ENCODE results near the gene KLHL7.

KLHL7 gene

GRCh38 chr7:23121165-23121564 lies 15.6 kb downstream of the KLHL7 start:
- Histone ChIP-seq H3K9ac (ENCODE audit: low read depth, low read length, poor library complexity, severe bottlenecking) (no peak overlapping the region), H4K20me1 (ENCODE audit: insufficient read depth, low read length, poor library complexity, severe bottlenecking) (peaks cover 3% of the 10 kb centered on the region), H3F3A (ENCODE audit: low read depth) (no peaks in the 10 kb centered on the region), H3K4me1 (ENCODE audit: insufficient read depth, low read length, poor library complexity, severe bottlenecking) (no peaks in the 10 kb centered on the region), H3K9me3 (ENCODE audit: insufficient read depth, low read depth, low read length) (no peaks in the 10 kb centered on the region), H3K27me3 (ENCODE audit: insufficient read depth, low read length, poor library complexity, severe bottlenecking) (no peaks in the 10 kb centered on the region), H3K4me3 (ENCODE audit: low read length, poor library complexity, severe bottlenecking) (no peak overlapping the region), H3K79me2 (ENCODE audit: insufficient read depth, low read length) (peaks cover 13% of the 10 kb centered on the region; the same call in 1 of the 2 replicates), H3K36me3 (ENCODE audit: insufficient read depth, low read length) (peaks cover 19% of the 10 kb centered on the region), H3K4me2 (ENCODE audit: low read depth, low read length, poor library complexity, severe bottlenecking) (no peak overlapping the region), H2AFZ (ENCODE audit: low read length) (no peak overlapping the region), H3K9me2 (replicated peaks; ENCODE audit: low read depth, low read length) (no peaks in the 10 kb centered on the region)
- no peak for TF ChIP-seq CTCF (conservative IDR thresholded peaks at IDR 0.05; ENCODE audit: low read length)
- no peak for TF ChIP-seq EZH2phosphoT487 (IDR thresholded peaks at IDR 0.05; ENCODE audit: borderline replicate concordance)

- no peak overlapping the region for H3K9ac ChIP-seq (ENCODE audit: low read depth, low read length, poor library complexity, severe bottlenecking)
- H3K4me2 ChIP-seq (ENCODE audit: low read depth, low read length, poor library complexity, severe bottlenecking), result no peak overlapping the region
- no peaks in the 10 kb centered on the region for H3K27me3 ChIP-seq (ENCODE audit: insufficient read depth, low read length, poor library complexity, severe bottlenecking)
- peaks cover 35% of the 10 kb centered on the region for H3K36me3 ChIP-seq (ENCODE audit: insufficient read depth, low read length)
- H3K4me1 ChIP-seq (ENCODE audit: insufficient read depth, low read length, poor library complexity, severe bottlenecking), result no peaks in the 10 kb centered on the region
- H4K20me1 ChIP-seq (ENCODE audit: insufficient read depth, low read length, poor library complexity, severe bottlenecking), result peaks cover 3% of the 10 kb centered on the region
- H3F3A ChIP-seq (ENCODE audit: low read depth), result no peaks in the 10 kb centered on the region
- no peaks in the 10 kb centered on the region for H3K9me3 ChIP-seq (ENCODE audit: insufficient read depth, low read depth, low read length)
- no peak overlapping the region for H3K4me3 ChIP-seq (ENCODE audit: low read length, poor library complexity, severe bottlenecking)
- TF ChIP-seq CTCF (conservative IDR thresholded peaks at IDR 0.05; ENCODE audit: low read length) (no peak), EZH2phosphoT487 (IDR thresholded peaks at IDR 0.05; ENCODE audit: borderline replicate concordance) (no peak)
- H2AFZ ChIP-seq (ENCODE audit: low read length), result no peak overlapping the region
- H3K9me2 ChIP-seq (replicated peaks; ENCODE audit: low read depth, low read length), result no peaks in the 10 kb centered on the region
- peaks cover 10% of the 10 kb centered on the region; the same call in 1 of the 2 replicates for H3K79me2 ChIP-seq (ENCODE audit: insufficient read depth, low read length)
Observed at GRCh38 chr7:23123007-23123406, 17.4 kb downstream of the KLHL7 start.

DNA sequence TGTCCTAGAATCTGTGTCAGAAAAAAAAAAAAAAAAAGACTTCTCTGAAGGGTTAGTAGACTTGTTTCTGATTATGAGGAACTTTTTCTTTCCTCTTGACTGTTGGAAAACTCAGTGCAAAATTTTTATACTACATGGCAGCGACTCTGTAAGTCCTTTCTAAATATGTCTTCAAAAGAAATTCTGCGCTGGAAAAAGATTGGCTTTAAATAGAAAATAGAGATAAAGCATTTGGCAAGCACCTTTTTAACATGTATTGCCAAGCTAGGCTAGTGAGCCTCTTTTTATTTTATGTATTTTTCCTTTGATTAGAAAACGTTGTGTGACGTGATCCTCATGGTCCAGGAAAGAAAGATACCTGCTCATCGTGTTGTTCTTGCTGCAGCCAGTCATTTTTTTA lies 17.9 kb downstream of the KLHL7 start:
- H3K27me3 ChIP-seq (ENCODE audit: insufficient read depth, low read length, poor library complexity, severe bottlenecking), result no peaks in the 10 kb centered on the region
- peaks cover 10% of the 10 kb centered on the region; the same call in 1 of the 2 replicates for H3K79me2 ChIP-seq (ENCODE audit: insufficient read depth, low read length)
- TF ChIP-seq EZH2phosphoT487 (IDR thresholded peaks at IDR 0.05; ENCODE audit: borderline replicate concordance) (no peak), CTCF (conservative IDR thresholded peaks at IDR 0.05; ENCODE audit: low read length) (no peak)
- peaks cover 39% of the 10 kb centered on the region for H3K36me3 ChIP-seq (ENCODE audit: insufficient read depth, low read length)
- H2AFZ ChIP-seq (ENCODE audit: low read length), result no peak overlapping the region
- H3K4me2 ChIP-seq (ENCODE audit: low read depth, low read length, poor library complexity, severe bottlenecking), result no peak overlapping the region
- no peaks in the 10 kb centered on the region for H3F3A ChIP-seq (ENCODE audit: low read depth)
- no peak overlapping the region for H3K9ac ChIP-seq (ENCODE audit: low read depth, low read length, poor library complexity, severe bottlenecking)
- no peaks in the 10 kb centered on the region for H3K9me2 ChIP-seq (replicated peaks; ENCODE audit: low read depth, low read length)
- peaks cover under 1% of the 10 kb centered on the region for H4K20me1 ChIP-seq (ENCODE audit: insufficient read depth, low read length, poor library complexity, severe bottlenecking)
- H3K9me3 ChIP-seq (ENCODE audit: insufficient read depth, low read depth, low read length), result no peaks in the 10 kb centered on the region
- H3K4me3 ChIP-seq (ENCODE audit: low read length, poor library complexity, severe bottlenecking), result no peak overlapping the region
- H3K4me1 ChIP-seq (ENCODE audit: insufficient read depth, low read length, poor library complexity, severe bottlenecking), result no peaks in the 10 kb centered on the region

Measured in Loucy (cell line).